Spleen (tissue), 7 donors: ENCODE results near the gene HOXB9.

Source experiments
- POLR2A ChIP-seq, 3 donors: fragments of 450-650 bp; IDR thresholded peaks; one replicate each; pipeline ENCODE4 v1.5.1; 2017; ENCODE audit warnings: antibody characterized with exemption in 3 of 3, mild to moderate bottlenecking in 1 of 3
- POLR2AphosphoS5 ChIP-seq, 3 donors: sonication (generic); formaldehyde crosslinking; IDR thresholded peaks; one replicate each; pipeline ENCODE4 v1.5.1; 2017; ENCODE audit warnings: antibody characterized with exemption in 3 of 3
- TF ChIP-seq, protein P1 (sequence below), 11 experiments: fragments of 200-600 bp in 7 of 11; fragments of 450-650 bp in 4 of 11; sonication (generic) in 4 of 11; IDR thresholded peaks in 8 of 11; conservative IDR thresholded peaks in 3 of 11; 1 replicate in 7 of 11; 2 replicates in 4 of 11; pipeline versions ENCODE4 v1.4.0 to v1.8.0; 2016 to 2021; ENCODE audit warnings: antibody characterized with exemption in 11 of 11, inconsistent platforms in 4 of 11, mild to moderate bottlenecking in 1 of 11
- donor health status: DM: no; HTN: no; CAD: no; lungs with moderate emphysema.
- donor health status: DM: no; HTN: no; CAD: no.
- donor health status: DM: no; HTN: no; CAD: no.

DNA sequence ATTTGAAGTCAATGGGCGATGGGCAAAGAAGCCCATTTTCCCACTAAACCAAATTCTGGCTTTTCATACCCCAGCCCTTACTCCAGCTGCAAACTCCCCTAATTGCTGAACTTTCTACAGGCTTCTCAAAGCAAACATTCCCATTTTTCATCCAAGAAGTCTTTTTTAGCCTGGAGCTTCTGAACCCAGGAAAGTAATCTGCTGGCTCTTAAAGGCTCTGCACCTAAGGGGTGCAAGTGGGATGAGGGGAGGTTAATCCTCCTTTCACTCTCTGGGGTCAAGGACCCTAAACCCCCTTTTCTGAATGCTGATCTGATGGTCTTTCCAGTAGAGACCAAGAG, 17.7 kb downstream of the HOXB9 start:
- TF ChIP-seq, protein P1, sequence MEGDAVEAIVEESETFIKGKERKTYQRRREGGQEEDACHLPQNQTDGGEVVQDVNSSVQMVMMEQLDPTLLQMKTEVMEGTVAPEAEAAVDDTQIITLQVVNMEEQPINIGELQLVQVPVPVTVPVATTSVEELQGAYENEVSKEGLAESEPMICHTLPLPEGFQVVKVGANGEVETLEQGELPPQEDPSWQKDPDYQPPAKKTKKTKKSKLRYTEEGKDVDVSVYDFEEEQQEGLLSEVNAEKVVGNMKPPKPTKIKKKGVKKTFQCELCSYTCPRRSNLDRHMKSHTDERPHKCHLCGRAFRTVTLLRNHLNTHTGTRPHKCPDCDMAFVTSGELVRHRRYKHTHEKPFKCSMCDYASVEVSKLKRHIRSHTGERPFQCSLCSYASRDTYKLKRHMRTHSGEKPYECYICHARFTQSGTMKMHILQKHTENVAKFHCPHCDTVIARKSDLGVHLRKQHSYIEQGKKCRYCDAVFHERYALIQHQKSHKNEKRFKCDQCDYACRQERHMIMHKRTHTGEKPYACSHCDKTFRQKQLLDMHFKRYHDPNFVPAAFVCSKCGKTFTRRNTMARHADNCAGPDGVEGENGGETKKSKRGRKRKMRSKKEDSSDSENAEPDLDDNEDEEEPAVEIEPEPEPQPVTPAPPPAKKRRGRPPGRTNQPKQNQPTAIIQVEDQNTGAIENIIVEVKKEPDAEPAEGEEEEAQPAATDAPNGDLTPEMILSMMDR (IDR thresholded peaks at IDR 0.05 in 8 of 11, conservative IDR thresholded peaks at IDR 0.05 in 3 of 11): no peak
- TF ChIP-seq POLR2A (IDR thresholded peaks at IDR 0.05): no peak
- no peak for TF ChIP-seq POLR2AphosphoS5 (IDR thresholded peaks at IDR 0.05)
